ENCODE measurements around the gene MKI67.

MKI67 gene

DNA sequence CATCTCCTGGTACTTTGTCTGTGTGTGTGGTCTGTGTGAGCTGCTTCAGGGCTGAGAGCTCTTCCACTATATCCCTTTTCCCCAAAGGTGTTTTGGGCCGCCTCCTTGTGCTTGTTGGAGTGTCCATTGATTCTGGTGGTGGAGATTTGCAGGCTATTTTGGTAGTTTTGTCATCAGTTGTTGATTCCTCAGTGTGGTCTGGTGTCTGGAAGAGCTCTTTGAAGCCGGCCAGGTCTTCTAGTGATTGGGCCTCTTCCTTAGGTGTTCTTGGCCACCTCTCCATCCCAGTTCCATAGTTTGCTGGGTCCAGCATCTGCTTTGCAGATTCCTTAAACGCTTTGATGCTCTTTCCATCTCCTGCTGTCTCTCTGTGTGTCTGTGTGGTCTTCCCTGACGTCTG, 20.8 kb downstream of the MKI67 start:
- Histone ChIP-seq H3K27me3 (ENCODE audit: control insufficient read depth, insufficient read depth, low read length) (no peaks in the 10 kb centered on the region), H3K4me1 (ENCODE audit: control insufficient read depth, insufficient read depth, low read length) (no peaks in the 10 kb centered on the region), H3K36me3 (ENCODE audit: control insufficient read depth, insufficient read depth, low read length) (peaks cover 100% of the 10 kb centered on the region), H3K4me3 (ENCODE audit: low read depth, low read length) (no peak overlapping the region), H3K27ac (ENCODE audit: low read depth, low read length) (no peak overlapping the region), H3K9ac (ENCODE audit: low read depth, low read length) (no peak overlapping the region), H3K9me3 (ENCODE audit: control insufficient read depth, insufficient read depth, low read length) (no peaks in the 10 kb centered on the region)

DNA sequence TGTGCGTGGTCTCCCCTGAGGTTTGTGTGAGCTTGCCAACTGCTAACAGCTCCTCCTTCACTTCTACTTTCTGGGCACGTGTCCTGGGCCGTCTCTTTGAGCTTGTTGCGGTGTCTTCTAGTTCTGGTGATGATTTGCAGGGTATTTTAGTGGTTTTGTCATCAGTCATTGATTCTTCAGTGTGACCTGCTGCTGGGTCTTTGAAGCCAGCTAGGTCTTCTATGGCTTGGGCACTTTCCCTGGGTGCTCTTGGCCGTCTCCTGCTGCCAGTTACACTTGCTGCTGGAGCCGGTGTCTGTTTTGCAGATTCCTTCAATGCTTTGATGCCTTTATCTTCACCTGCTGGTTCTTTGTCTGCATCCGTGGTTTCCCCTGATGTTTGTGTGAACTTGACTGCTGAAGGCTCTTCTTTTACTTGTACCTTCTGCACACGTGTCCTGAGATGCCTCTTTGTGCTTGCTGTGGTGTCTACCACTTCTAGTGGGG, 23.0 kb downstream of the MKI67 start:
- Histone ChIP-seq H3K27ac (ENCODE audit: low read depth, low read length) (no peak overlapping the region), H3K4me3 (ENCODE audit: low read depth, low read length) (no peak overlapping the region), H3K27me3 (ENCODE audit: control insufficient read depth, insufficient read depth, low read length) (no peaks in the 10 kb centered on the region), H3K9ac (ENCODE audit: low read depth, low read length) (no peak overlapping the region), H3K4me1 (ENCODE audit: control insufficient read depth, insufficient read depth, low read length) (no peaks in the 10 kb centered on the region), H3K36me3 (ENCODE audit: control insufficient read depth, insufficient read depth, low read length) (peaks cover 100% of the 10 kb centered on the region), H3K9me3 (ENCODE audit: control insufficient read depth, insufficient read depth, low read length) (no peaks in the 10 kb centered on the region)

DNA sequence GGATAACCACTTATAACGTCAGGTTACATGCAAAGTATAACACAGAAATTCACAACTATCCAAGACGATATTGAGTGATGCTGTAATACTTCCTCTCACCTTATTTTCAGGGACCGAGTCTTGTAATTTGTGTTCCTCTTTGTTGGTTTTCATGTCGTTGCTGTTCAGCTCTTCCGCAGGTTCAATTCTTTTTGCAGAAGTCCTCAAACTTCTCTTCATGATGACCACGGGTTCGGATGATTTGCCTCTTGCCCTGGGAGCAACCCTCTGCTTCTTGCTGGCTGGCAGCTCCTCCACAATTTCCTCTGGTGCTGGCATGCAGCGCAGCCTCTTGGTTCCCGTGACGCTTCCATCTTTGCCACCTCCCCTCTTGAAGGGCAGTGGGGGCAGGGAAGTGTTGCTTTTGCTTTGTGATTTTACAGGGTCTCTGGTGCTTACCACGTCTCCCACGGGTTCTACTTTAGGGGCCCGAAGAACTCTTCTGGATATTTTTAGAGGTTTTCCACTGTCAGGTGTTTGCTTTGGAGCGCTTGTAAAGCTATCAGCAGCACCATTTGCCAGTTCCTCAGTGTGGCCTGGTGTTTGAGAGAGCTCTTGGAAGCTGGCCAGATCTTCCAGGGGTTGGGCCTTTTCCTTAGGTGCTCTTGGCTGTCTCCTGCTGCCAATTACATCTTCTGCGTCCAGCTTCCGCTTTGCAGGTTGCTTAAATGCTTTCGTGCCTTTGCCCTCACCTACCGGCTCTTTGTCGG, 23.6 kb downstream of the MKI67 start:
- Histone ChIP-seq H3K27ac (ENCODE audit: low read depth, low read length) (no peak overlapping the region), H3K4me1 (ENCODE audit: control insufficient read depth, insufficient read depth, low read length) (no peaks in the 10 kb centered on the region), H3K36me3 (ENCODE audit: control insufficient read depth, insufficient read depth, low read length) (peaks cover 100% of the 10 kb centered on the region), H3K4me3 (ENCODE audit: low read depth, low read length) (no peak overlapping the region), H3K27me3 (ENCODE audit: control insufficient read depth, insufficient read depth, low read length) (no peaks in the 10 kb centered on the region), H3K9ac (ENCODE audit: low read depth, low read length) (no peak overlapping the region), H3K9me3 (ENCODE audit: control insufficient read depth, insufficient read depth, low read length) (no peaks in the 10 kb centered on the region)

DNA sequence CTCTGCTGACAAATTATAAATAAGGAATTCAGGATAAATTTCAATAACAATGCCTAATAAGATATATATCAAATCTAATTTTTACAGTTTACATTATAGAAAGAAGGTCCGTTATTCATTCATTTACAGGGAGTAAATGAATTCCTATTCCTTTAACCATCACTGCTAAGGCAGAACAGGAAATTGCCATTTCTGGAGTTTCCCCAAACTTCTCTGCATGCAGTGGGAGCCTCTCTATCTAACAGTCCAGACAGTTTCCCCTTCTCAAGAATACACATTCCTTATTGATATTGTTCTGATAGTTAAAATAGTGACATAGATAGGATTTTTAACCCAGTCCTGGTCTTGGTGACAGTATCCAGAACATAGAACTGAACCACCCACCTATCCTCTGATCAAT, 24.3 kb downstream of the MKI67 start:
- H3K27me3 ChIP-seq (ENCODE audit: control insufficient read depth, insufficient read depth, low read length): no peaks in the 10 kb centered on the region
- H3K4me3 ChIP-seq (ENCODE audit: low read depth, low read length): no peak overlapping the region
- H3K36me3 ChIP-seq (ENCODE audit: control insufficient read depth, insufficient read depth, low read length): peaks cover 100% of the 10 kb centered on the region
- H3K9ac ChIP-seq (ENCODE audit: low read depth, low read length): no peak overlapping the region
- no peak overlapping the region for H3K27ac ChIP-seq (ENCODE audit: low read depth, low read length)
- H3K4me1 ChIP-seq (ENCODE audit: control insufficient read depth, insufficient read depth, low read length): no peaks in the 10 kb centered on the region
- no peaks in the 10 kb centered on the region for H3K9me3 ChIP-seq (ENCODE audit: control insufficient read depth, insufficient read depth, low read length)

DNA sequence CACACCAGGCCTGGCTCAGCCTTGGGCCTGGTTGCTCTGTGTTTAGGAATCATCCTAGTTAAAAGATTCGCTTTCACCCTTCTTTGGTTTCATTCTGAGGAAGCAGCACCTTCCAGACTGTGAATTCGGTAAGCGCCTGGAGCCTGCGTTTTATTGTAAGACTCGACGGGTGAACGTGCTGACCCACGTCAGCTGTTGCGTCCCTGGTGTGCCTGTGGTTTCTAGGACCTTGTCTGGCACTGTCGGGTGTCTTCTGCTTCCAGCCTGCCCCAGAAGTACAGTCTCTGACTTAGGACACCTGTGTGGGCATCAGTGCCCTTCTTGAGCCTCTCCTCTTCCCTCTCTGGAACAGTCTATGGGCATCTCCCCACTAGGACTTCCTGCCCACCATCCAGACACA, 26.3 kb downstream of the MKI67 start:
- Histone ChIP-seq H3K36me3 (ENCODE audit: control insufficient read depth, insufficient read depth, low read length) (peaks cover 83% of the 10 kb centered on the region), H3K4me3 (ENCODE audit: low read depth, low read length) (no peak overlapping the region), H3K4me1 (ENCODE audit: control insufficient read depth, insufficient read depth, low read length) (no peaks in the 10 kb centered on the region)

DNA sequence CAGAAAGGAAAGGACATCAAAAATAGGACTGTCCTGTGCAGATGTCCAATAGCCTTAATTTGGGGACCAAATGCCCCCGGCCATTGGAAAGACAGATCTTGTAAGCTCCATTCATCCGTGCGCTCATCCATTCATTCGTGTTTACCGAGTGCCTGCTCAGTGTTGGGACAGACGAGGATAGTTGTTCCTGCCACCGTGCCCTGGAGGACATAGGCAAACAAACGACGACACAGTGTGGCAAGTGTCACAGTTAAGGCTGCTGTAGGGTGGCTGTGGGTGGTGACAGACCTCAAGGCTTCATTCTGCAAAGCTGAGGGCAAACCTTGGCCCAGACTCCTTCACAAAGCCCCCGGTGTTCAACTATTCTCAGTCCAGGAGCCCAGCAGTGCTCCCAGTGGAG, 27.6 kb downstream of the MKI67 start:
- Histone ChIP-seq H3K9me3 (ENCODE audit: control insufficient read depth, insufficient read depth, low read length) (no peaks in the 10 kb centered on the region), H3K4me3 (ENCODE audit: low read depth, low read length) (no peak overlapping the region), H3K4me1 (ENCODE audit: control insufficient read depth, insufficient read depth, low read length) (no peaks in the 10 kb centered on the region), H3K36me3 (ENCODE audit: control insufficient read depth, insufficient read depth, low read length) (peaks cover 70% of the 10 kb centered on the region), H3K9ac (ENCODE audit: low read depth, low read length) (no peak overlapping the region), H3K27ac (ENCODE audit: low read depth, low read length) (no peak overlapping the region), H3K27me3 (ENCODE audit: control insufficient read depth, insufficient read depth, low read length) (no peaks in the 10 kb centered on the region)

More for the DNA sequence above, 26.3 kb downstream of the MKI67 start:
- Histone ChIP-seq H3K9me3 (ENCODE audit: control insufficient read depth, insufficient read depth, low read length) (no peaks in the 10 kb centered on the region), H3K9ac (ENCODE audit: low read depth, low read length) (no peak overlapping the region), H3K27ac (ENCODE audit: low read depth, low read length) (no peak overlapping the region), H3K27me3 (ENCODE audit: control insufficient read depth, insufficient read depth, low read length) (no peaks in the 10 kb centered on the region)

DNA sequence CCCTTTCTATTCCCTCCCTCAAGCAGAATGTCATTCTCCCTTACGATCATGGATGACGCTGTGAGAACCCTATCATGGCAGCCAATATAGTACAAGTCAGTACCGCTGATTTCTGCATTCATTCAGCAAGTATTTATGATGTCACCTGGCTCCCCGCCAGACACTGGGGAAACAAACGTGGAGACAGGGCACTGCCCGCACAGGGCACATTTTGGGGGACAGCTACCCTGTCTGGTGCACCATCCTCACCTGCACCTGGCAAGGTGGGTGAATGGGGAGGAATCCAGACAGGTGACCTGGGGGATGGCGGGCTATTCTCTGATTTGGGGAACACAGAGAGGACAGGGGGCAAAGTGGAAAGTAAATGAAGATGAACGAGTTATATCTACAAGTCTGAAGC, 28.4 kb downstream of the MKI67 start:
- H3K9me3 ChIP-seq (ENCODE audit: control insufficient read depth, insufficient read depth, low read length): no peaks in the 10 kb centered on the region
- H3K9ac ChIP-seq (ENCODE audit: low read depth, low read length): no peak overlapping the region
- no peak overlapping the region for H3K4me3 ChIP-seq (ENCODE audit: low read depth, low read length)
- peaks cover 62% of the 10 kb centered on the region for H3K36me3 ChIP-seq (ENCODE audit: control insufficient read depth, insufficient read depth, low read length)
- no peaks in the 10 kb centered on the region for H3K27me3 ChIP-seq (ENCODE audit: control insufficient read depth, insufficient read depth, low read length)
- H3K27ac ChIP-seq (ENCODE audit: low read depth, low read length): no peak overlapping the region
- H3K4me1 ChIP-seq (ENCODE audit: control insufficient read depth, insufficient read depth, low read length): no peaks in the 10 kb centered on the region

DNA sequence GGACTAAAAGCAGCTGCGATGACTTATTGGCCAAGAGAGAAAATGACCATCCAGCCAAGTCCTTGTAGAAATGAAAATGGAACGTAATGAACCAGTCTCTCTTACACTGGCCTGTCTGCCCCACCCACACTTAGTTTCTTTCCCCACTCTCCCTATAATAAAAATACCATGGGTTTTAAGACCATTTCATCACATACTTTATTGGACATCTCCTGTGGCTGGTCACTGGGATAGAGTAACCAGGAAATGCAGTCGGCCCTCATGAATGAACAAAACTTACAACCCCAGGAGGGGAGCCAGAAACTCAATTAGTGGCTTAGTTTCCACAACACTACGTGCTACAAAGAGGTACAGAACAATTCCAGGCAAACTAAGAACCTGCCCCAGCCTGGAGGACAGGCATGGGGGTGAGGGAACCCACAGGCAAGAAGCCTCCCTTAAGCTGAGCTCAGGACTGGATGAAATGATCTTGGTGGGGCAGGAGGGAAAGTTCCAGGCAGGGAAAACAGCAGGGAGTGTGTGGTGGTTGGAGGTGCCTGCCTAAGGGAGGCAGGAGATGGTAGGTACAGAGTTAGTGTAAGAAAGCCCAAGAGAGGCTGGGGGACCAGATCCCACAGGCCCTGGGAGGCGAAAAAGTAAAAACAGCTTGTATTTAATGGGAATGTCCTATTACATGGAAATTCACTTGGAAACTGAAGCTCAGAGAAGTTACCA, 29.6 kb downstream of the MKI67 start:
- no peaks in the 10 kb centered on the region for H3K9me3 ChIP-seq (ENCODE audit: control insufficient read depth, insufficient read depth, low read length)
- H3K4me3 ChIP-seq (ENCODE audit: low read depth, low read length): no peak overlapping the region
- peaks cover 50% of the 10 kb centered on the region for H3K36me3 ChIP-seq (ENCODE audit: control insufficient read depth, insufficient read depth, low read length)
- H3K27ac ChIP-seq (ENCODE audit: low read depth, low read length): no peak overlapping the region
- H3K9ac ChIP-seq (ENCODE audit: low read depth, low read length): no peak overlapping the region
- H3K4me1 ChIP-seq (ENCODE audit: control insufficient read depth, insufficient read depth, low read length): no peaks in the 10 kb centered on the region
- H3K27me3 ChIP-seq (ENCODE audit: control insufficient read depth, insufficient read depth, low read length): no peaks in the 10 kb centered on the region

DNA sequence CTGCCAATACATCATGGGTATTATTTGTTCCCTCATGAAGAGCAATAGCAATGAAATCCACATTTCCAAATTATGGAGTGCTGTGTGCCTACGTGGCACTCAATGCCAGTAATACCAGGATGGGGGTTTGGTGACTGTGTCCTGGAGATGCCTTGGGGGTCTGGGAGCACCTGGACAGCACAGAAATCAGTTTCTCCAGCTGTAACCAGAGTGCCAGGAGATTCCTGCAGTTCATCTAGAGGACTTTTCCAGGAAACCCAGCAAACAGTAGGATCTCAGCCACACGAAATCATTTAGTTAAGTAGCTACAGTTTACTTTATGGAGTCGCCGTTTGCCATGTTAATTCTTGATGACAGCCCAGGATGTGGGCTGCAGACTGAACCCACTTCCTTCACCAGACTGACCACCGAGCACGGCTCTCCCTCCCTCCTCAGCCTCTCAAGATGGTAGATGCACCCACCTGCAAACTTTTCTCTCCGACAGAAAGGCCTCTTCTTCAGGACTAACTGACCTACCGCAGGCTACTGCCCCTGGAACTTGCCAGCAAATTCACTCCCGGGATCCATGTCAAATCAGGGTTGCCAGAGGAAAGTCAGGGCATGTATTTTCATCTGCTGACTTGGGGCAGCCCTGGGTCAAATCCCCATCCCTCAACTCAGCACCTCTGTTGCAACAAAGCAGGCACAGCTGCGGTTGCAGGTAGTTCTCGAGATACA, 30.3 kb downstream of the MKI67 start:
- no peaks in the 10 kb centered on the region for H3K9me3 ChIP-seq (ENCODE audit: control insufficient read depth, insufficient read depth, low read length)
- H3K36me3 ChIP-seq (ENCODE audit: control insufficient read depth, insufficient read depth, low read length): peaks cover 43% of the 10 kb centered on the region
- H3K9ac ChIP-seq (ENCODE audit: low read depth, low read length): no peak overlapping the region
- H3K27ac ChIP-seq (ENCODE audit: low read depth, low read length): no peak overlapping the region
- H3K4me3 ChIP-seq (ENCODE audit: low read depth, low read length): no peak overlapping the region
- no peaks in the 10 kb centered on the region for H3K4me1 ChIP-seq (ENCODE audit: control insufficient read depth, insufficient read depth, low read length)
- H3K27me3 ChIP-seq (ENCODE audit: control insufficient read depth, insufficient read depth, low read length): no peaks in the 10 kb centered on the region

DNA sequence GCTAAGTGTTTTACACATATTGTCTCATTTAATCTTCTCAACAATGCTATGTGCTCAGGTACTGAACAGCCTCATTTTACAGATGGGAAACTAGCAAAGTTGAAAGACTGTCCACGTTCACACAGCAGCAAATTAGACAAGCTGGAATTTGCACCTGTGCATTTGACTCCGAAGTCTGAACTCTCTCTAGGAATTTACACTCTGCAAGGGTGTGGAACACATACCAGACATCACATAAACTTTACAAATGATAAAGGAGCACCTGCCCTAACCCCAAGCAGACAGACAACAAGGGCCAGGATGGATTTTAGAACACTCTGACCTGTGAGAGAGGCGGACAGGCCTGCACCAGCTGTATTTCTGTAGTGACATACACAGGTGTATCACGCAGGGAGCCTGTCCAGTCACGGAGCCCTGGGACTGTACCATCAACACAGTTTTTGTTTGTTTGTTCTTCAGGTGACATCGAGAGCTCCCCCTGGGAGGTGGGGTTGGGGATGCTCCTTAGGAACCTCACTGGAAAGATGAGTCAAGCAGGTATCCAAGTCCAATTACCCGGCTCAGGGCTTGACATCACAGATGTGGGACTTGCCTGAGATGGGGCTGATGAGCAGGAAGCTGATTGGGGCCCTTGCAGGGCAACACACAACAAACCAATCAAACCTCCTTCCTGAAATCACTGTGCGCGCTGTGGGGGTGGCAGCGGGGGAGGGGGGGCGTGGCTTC, 31.0 kb downstream of the MKI67 start:
- peaks cover 36% of the 10 kb centered on the region for H3K36me3 ChIP-seq (ENCODE audit: control insufficient read depth, insufficient read depth, low read length)
- H3K27ac ChIP-seq (ENCODE audit: low read depth, low read length): no peak overlapping the region
- no peak overlapping the region for H3K4me3 ChIP-seq (ENCODE audit: low read depth, low read length)
- no peak overlapping the region for H3K9ac ChIP-seq (ENCODE audit: low read depth, low read length)
- H3K9me3 ChIP-seq (ENCODE audit: control insufficient read depth, insufficient read depth, low read length): no peaks in the 10 kb centered on the region
- no peaks in the 10 kb centered on the region for H3K27me3 ChIP-seq (ENCODE audit: control insufficient read depth, insufficient read depth, low read length)
- H3K4me1 ChIP-seq (ENCODE audit: control insufficient read depth, insufficient read depth, low read length): no peaks in the 10 kb centered on the region
